ENCODE results near the gene SBK2.

The SBK2 gene

GRCh38 chr19:55482156-55482961 lies 54.6 kb downstream of the SBK2 start:
- Histone ChIP-seq H3K4me3 (no peak overlapping the region), H4K20me1 (peaks cover 11% of the 10 kb centered on the region), H3K36me3 (peaks cover 25% of the 10 kb centered on the region), H3K27me3 (no peaks in the 10 kb centered on the region), H3K4me1 (peaks cover 61% of the 10 kb centered on the region), H3K27ac (no peak overlapping the region), H3K9ac (no peak overlapping the region), H3K4me2 (no peak overlapping the region), H3K9me3 (no peaks in the 10 kb centered on the region)
- no peak for TF ChIP-seq Cebpa-rat (IDR thresholded peaks at IDR 0.05)

DNA sequence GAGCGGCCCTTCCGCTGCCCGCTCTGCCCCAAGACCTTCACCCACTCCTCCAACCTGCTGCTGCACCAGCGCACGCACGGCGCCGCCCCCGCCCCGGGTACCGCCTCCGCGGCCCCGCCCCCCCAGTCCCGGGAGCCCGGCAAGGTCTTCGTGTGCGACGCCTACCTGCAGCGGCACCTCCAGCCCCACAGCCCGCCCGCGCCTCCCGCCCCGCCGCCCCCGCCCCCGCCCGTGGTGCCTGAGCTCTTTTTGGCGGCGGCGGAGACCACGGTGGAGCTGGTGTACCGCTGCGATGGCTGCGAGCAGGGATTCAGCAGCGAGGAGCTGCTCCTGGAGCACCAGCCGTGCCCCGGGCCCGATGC lies 55.2 kb downstream of the SBK2 start:
- peaks cover 25% of the 10 kb centered on the region for H3K36me3 ChIP-seq
- no peak overlapping the region for H3K27ac ChIP-seq
- no peaks in the 10 kb centered on the region for H3K27me3 ChIP-seq
- H3K4me1 ChIP-seq, result peaks cover 56% of the 10 kb centered on the region
- no peak overlapping the region for H3K4me3 ChIP-seq
- no peak overlapping the region for H3K4me2 ChIP-seq
- H4K20me1 ChIP-seq, result peaks cover 11% of the 10 kb centered on the region; the same call in 1 of the 2 replicates
- H3K9me3 ChIP-seq, result no peaks in the 10 kb centered on the region
- H3K9ac ChIP-seq, result no peak overlapping the region
- TF ChIP-seq Cebpa-rat (IDR thresholded peaks at IDR 0.05), result no peak

DNA sequence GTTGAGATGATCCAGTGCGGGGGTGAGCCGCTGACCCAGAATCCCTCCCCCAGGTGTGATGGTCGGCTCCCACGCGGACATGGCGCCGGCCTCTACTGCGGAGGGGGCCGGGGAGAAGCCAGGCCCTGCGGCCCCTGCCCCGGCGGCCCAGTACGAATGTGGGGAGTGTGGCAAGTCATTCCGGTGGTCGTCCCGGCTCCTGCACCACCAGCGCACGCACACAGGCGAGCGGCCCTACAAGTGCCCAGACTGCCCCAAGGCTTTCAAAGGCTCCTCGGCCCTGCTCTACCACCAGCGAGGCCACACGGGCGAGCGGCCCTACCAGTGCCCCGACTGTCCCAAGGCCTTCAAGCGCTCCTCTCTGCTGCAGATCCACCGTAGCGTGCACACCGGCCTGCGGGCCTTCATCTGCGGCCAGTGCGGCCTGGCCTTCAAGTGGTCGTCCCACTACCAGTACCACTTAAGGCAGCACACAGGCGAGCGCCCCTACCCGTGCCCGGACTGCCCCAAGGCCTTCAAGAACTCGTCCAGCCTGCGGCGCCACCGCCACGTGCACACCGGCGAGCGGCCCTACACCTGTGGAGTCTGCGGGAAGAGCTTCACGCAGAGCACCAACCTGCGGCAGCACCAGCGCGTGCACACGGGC lies 55.7 kb downstream of the SBK2 start:
- Histone ChIP-seq H3K27ac (no peak overlapping the region), H4K20me1 (peaks cover 11% of the 10 kb centered on the region; the same call in 1 of the 2 replicates), H3K4me1 (peaks cover 51% of the 10 kb centered on the region), H3K4me2 (no peak overlapping the region), H3K36me3 (peaks cover 25% of the 10 kb centered on the region), H3K4me3 (no peak overlapping the region), H3K27me3 (no peaks in the 10 kb centered on the region), H3K9me3 (no peaks in the 10 kb centered on the region), H3K9ac (no peak overlapping the region)
- TF ChIP-seq Cebpa-rat (IDR thresholded peaks at IDR 0.05), result no peak

DNA sequence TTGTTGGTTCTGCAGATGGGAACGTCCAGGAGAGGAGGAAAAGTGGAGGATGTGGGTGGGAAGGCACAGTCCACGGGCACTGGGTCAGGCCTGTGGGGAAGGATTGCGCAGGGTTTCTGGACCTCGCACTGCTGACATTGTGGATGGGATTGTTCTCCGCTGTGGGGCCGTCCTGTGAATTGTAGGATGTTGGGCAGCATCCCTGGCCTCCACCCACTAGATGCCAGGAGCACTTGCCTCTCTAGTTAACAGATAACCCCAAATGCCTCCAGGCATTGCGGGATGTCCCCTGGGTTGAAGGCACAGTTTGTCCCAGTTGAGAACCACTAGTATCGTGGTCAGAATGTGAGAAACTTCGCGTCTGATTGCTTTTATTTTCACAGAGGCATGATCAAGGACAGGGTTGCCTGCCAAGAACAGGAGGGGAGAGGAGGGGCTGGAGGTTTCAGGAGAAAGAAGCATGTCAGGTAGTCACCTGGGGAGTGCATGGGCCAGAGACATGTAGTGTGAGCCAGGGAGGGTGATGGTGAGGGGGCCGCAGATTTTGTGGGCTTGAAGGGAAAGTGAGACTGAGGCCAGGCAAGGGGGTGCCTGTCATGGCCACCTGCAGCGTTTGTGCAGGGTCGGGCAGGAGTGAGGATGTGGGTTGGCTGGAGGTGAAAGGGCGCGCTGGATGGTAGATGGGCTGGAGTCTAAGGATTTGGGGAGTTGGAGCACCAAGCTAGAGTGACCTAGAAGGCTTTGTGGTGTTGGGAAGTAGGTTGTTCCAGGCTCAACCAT lies 57.3 kb downstream of the SBK2 start:
- TF ChIP-seq Cebpa-rat (IDR thresholded peaks at IDR 0.05), result no peak
- H3K36me3 ChIP-seq, result peaks cover 25% of the 10 kb centered on the region
- no peaks in the 10 kb centered on the region for H3K27me3 ChIP-seq
- H3K9ac ChIP-seq, result peak overlapping the region; percentile 46; the same call in 1 of the 2 replicates
- 0 out of 2 replicates have a peak overlapping the region, but pooled peaks have one; percentile 7 for H3K27ac ChIP-seq
- H4K20me1 ChIP-seq, result peaks cover 11% of the 10 kb centered on the region; the same call in 1 of the 2 replicates
- H3K9me3 ChIP-seq, result no peaks in the 10 kb centered on the region
- peak overlapping the region; percentile 39 for H3K4me2 ChIP-seq
- H3K4me3 ChIP-seq, result no peak overlapping the region
- H3K4me1 ChIP-seq, result peaks cover 56% of the 10 kb centered on the region

- H3K4me1 ChIP-seq, result peaks cover 56% of the 10 kb centered on the region
- H3K4me2 ChIP-seq, result peak overlapping the region; percentile 39
- no peaks in the 10 kb centered on the region for H3K9me3 ChIP-seq
- TF ChIP-seq Cebpa-rat (IDR thresholded peaks at IDR 0.05), result no peak
- H3K27ac ChIP-seq, result 0 out of 2 replicates have a peak overlapping the region, but pooled peaks have one; percentile 7
- peaks cover 11% of the 10 kb centered on the region; the same call in 1 of the 2 replicates for H4K20me1 ChIP-seq
- H3K9ac ChIP-seq, result peak overlapping the region; percentile 46; the same call in 1 of the 2 replicates
- peaks cover 25% of the 10 kb centered on the region for H3K36me3 ChIP-seq
- H3K27me3 ChIP-seq, result no peaks in the 10 kb centered on the region
- no peak overlapping the region for H3K4me3 ChIP-seq
Observed at GRCh38 chr19:55479045-55479444, 57.9 kb downstream of the SBK2 start.
